ENCODE results near the gene FGFR3. TPM values are rescaled to one million over a fixed set of nuclear protein-coding genes. Genes with fewer than 3 reads are reported as not detected.

FGFR3 gene
- polyA plus RNA-seq, 1 experiment, result 0.06 TPM

DNA sequence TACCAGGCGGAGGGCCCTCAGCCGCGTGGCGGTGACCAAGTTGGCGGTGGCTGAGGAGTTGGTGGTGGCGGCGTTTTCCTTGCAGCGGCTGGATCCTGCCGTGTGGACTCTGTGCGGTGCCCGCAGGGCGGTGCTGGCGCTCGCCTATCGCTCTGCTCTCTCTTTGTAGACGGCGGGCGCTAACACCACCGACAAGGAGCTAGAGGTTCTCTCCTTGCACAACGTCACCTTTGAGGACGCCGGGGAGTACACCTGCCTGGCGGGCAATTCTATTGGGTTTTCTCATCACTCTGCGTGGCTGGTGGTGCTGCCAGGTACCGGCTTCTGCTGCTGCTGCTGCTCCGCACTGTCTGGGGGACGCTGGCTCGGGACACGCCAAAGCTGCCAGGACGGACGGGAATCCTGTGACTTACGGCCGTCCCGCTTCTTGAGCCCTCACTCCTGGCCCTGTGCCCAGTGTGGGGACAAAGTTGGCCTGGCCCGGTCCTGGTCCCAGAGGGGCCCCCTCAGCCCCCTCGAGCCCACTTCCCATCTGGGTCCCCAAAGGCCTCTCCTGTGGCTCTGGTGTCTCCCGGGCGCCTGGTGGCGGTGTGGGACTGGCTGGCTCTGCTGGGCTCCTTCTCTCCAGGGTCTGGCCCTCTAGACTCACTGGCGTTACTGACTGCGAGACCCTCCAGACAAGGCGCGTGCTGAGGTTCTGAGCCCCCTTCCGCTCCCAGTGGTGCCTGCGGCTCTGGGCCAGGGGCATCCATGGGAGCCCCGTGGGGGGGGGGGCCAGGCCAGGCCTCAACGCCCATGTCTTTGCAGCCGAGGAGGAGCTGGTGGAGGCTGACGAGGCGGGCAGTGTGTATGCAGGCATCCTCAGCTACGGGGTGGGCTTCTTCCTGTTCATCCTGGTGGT, 10.7 kb downstream of the FGFR3 start:
- CTCF ChIA-PET, result no interaction called here
- Histone ChIP-seq H3K9me3 (ENCODE audit: control insufficient read depth, insufficient read depth, low read length) (peaks cover 6% of the 10 kb centered on the region; the same call in 1 of the 2 replicates), H3K27ac (ENCODE audit: low read depth, low read length) (no peak overlapping the region), H3K27me3 (ENCODE audit: control insufficient read depth, insufficient read depth, low read length) (no peaks in the 10 kb centered on the region), H3K4me3 (ENCODE audit: low read depth, low read length) (no peak overlapping the region)
- DNase-seq (ENCODE audit: low read depth, low spot score), result no peak
- TF ChIP-seq CTCF (IDR thresholded peaks at IDR 0.05; ENCODE audit: low read depth, low read length), result no peak
- POLR2A ChIA-PET, result no interaction called here

GRCh38 chr4:1804638-1805492, 11.8 kb downstream of the FGFR3 start:
- ChIA-PET CTCF (no interaction called here), POLR2A (no interaction called here)
- Histone ChIP-seq H3K27me3 (ENCODE audit: control insufficient read depth, insufficient read depth, low read length) (no peaks in the 10 kb centered on the region), H3K27ac (ENCODE audit: low read depth, low read length) (no peak overlapping the region), H3K4me3 (ENCODE audit: low read depth, low read length) (no peak overlapping the region), H3K9me3 (ENCODE audit: control insufficient read depth, insufficient read depth, low read length) (peaks cover 6% of the 10 kb centered on the region; the same call in 1 of the 2 replicates)
- no peak for DNase-seq (ENCODE audit: low read depth, low spot score)
- TF ChIP-seq CTCF (IDR thresholded peaks at IDR 0.05; ENCODE audit: low read depth, low read length), result no peak

DNA sequence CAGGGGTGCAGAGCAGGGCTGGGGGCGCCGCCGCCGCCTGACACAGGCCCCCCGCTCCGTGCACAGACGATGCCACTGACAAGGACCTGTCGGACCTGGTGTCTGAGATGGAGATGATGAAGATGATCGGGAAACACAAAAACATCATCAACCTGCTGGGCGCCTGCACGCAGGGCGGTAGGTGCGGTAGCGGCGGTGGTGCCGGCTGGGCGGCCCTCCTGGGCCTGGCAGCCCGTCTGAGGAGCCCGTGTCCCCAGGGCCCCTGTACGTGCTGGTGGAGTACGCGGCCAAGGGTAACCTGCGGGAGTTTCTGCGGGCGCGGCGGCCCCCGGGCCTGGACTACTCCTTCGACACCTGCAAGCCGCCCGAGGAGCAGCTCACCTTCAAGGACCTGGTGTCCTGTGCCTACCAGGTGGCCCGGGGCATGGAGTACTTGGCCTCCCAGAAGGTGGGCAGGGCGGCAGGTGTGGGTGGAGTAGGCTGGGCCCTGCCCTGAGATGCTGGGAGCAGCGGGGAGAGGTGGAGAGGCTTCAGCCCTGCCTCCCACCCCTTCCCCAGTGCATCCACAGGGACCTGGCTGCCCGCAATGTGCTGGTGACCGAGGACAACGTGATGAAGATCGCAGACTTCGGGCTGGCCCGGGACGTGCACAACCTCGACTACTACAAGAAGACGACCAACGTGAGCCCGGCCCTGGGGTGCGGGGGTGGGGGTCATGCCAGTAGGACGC, 12.6 kb downstream of the FGFR3 start:
- POLR2A ChIA-PET, result no interaction called here
- DNase-seq (ENCODE audit: low read depth, low spot score), result no peak
- no peaks in the 10 kb centered on the region for H3K27me3 ChIP-seq (ENCODE audit: control insufficient read depth, insufficient read depth, low read length)
- H3K4me3 ChIP-seq (ENCODE audit: low read depth, low read length), result no peak overlapping the region
- peaks cover 6% of the 10 kb centered on the region; the same call in 1 of the 2 replicates for H3K9me3 ChIP-seq (ENCODE audit: control insufficient read depth, insufficient read depth, low read length)
- no peak overlapping the region for H3K27ac ChIP-seq (ENCODE audit: low read depth, low read length)
- CTCF ChIA-PET, result interaction anchor here (0.6 kb wide), 1 partner anchor 109 kb away, joined by 3 read pairs; no protein-coding TSS in a partner anchor
- no peak for TF ChIP-seq CTCF (IDR thresholded peaks at IDR 0.05; ENCODE audit: low read depth, low read length)

DNA sequence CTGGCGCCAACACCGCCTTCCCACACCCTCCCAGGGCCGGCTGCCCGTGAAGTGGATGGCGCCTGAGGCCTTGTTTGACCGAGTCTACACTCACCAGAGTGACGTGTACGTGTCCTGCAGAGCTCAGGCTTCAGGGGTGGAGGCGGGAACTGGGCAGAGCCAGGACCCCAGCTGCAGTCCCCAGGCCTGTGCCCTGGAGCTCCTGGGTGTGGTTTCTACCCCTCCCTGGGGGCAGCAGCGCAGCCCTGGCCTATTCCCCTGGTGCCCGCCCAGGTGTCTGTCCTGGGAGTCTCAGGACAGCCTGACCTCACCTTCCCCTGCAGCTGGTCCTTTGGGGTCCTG, 13.1 kb downstream of the FGFR3 start:
- ChIA-PET CTCF (interaction anchor here (0.6 kb wide), 1 partner anchor 108 kb away, joined by 3 read pairs; no protein-coding TSS in a partner anchor), POLR2A (no interaction called here)
- peaks cover 6% of the 10 kb centered on the region; the same call in 1 of the 2 replicates for H3K9me3 ChIP-seq (ENCODE audit: control insufficient read depth, insufficient read depth, low read length)
- H3K27ac ChIP-seq (ENCODE audit: low read depth, low read length), result no peak overlapping the region
- H3K27me3 ChIP-seq (ENCODE audit: control insufficient read depth, insufficient read depth, low read length), result no peaks in the 10 kb centered on the region
- no peak for TF ChIP-seq CTCF (IDR thresholded peaks at IDR 0.05; ENCODE audit: low read depth, low read length)
- no peak for DNase-seq (ENCODE audit: low read depth, low spot score)
- H3K4me3 ChIP-seq (ENCODE audit: low read depth, low read length), result no peak overlapping the region

Data from AG04450 (cell line).